Caco-2 (cell line): ENCODE data around the gene ACAN. TPM values are rescaled to one million over a fixed set of nuclear protein-coding genes. Genes with fewer than 3 reads are reported as not detected.

Source experiments
- BruUV-seq: library from RNA; stranded (reverse); fragments of 400-500 nt; replicated peaks from 2 replicates; lab custom pipeline; 2021; lab: Mats Ljungman, UMichigan
- CTCF ChIA-PET: fragments of 300-600 bp; sonication (Branson Sonifier 250); formaldehyde crosslinking; loops from one replicate; lab custom pipeline; 2022; ENCODE audit warnings: antibody characterized with exemption; lab: Charles Lee
- POLR2A ChIA-PET: fragments of 300-600 bp; sonication (Branson Sonifier 250); formaldehyde crosslinking; loops from one replicate; lab custom pipeline; 2022; ENCODE audit warnings: antibody characterized with exemption; lab: Charles Lee
- DNase-seq, 2 experiments: peaks; one replicate each; pipeline versions ENCODE4 v3.0.0 to v3.0.0-alpha.2; 2020 to 2022
- H3K27me3 ChIP-seq: replicated peaks from 2 replicates; pipeline ENCODE4 v1.6.0; 2011; ENCODE audit warnings: low read length; ENCODE audit not compliant: control insufficient read depth, insufficient read depth
- H3K36me3 ChIP-seq: 2 replicates; pipeline ENCODE4 v1.5.1; 2011; ENCODE audit warnings: low read length; ENCODE audit not compliant: control insufficient read depth, insufficient read depth
- H3K4me1 ChIP-seq: fragments of 250-450 bp; sonication (Bioruptor Pico); 2 replicates; pipeline ENCODE4 v1.5.1; 2020; ENCODE audit warnings: mild to moderate bottlenecking
- H3K4me3 ChIP-seq: 2 replicates; pipeline ENCODE4 v1.5.1; 2011; ENCODE audit warnings: low read depth, mild to moderate bottlenecking, control low read depth, low read length
- H3K9me3 ChIP-seq: fragments of 250-450 bp; sonication (Bioruptor Pico); 2 replicates; pipeline ENCODE4 v1.5.1; 2020; ENCODE audit warnings: mild to moderate bottlenecking, moderate library complexity
- H3K27ac Mint-ChIP-seq: one replicate; pipeline ENCODE4 v1.8.0; 2022; ENCODE audit warnings: mixed read lengths; ENCODE audit not compliant: unreplicated experiment
- H3K27me3 Mint-ChIP-seq: one replicate; pipeline ENCODE4 v1.8.0; 2022; ENCODE audit warnings: mixed read lengths; ENCODE audit not compliant: insufficient read depth, unreplicated experiment
- H3K36me3 Mint-ChIP-seq: one replicate; pipeline ENCODE4 v1.8.0; 2022; ENCODE audit warnings: mild to moderate bottlenecking, mixed read lengths; ENCODE audit not compliant: insufficient read depth, unreplicated experiment
- H3K4me1 Mint-ChIP-seq: one replicate; pipeline ENCODE4 v1.8.0; 2022; ENCODE audit warnings: low read depth, mixed read lengths; ENCODE audit not compliant: unreplicated experiment
- H3K4me3 Mint-ChIP-seq: one replicate; pipeline ENCODE4 v1.8.0; 2022; ENCODE audit warnings: mild to moderate bottlenecking, moderate library complexity, mixed read lengths; ENCODE audit not compliant: unreplicated experiment
- H3K9me3 Mint-ChIP-seq: one replicate; pipeline ENCODE4 v1.8.0; 2022; ENCODE audit warnings: mixed read lengths; ENCODE audit not compliant: unreplicated experiment
- CTCF ChIP-seq, 2 experiments: fragments of 200-600 bp in 1 of 2; IDR thresholded peaks; 1 replicate in 1 of 2; 2 replicates in 1 of 2; pipeline versions ENCODE4 v1.5.1 to v1.8.0; 2011 to 2022; ENCODE audit warnings: antibody characterized with exemption in 1 of 2, control low read depth in 1 of 2, inconsistent platforms in 1 of 2, low read depth in 1 of 2, low read length in 1 of 2, mild to moderate bottlenecking in 1 of 2, moderate library complexity in 1 of 2; ENCODE audit not compliant: insufficient read depth in 1 of 2, severe bottlenecking in 1 of 2, unreplicated experiment in 1 of 2
- intact Hi-C: fragments of 100-400 bp; cut with micrococcal nuclease; formaldehyde crosslinking; loops from one replicate; pipeline ENCODE4 v1.10.0; 2022; ENCODE audit not compliant: unreplicated experiment
- total RNA-seq: library from RNA; stranded (reverse); gene quantifications from 2 replicates; pipeline ENCODE4 v1.2.3, GENCODE V29; 2022

The ACAN gene
- total RNA-seq, 1 experiment from 2014 or later: not detected

- CTCF ChIA-PET: no interaction called here
These were observed 57.0 kb downstream of the ACAN start for GRCh38 chr15:88860212-88860611.

GRCh38 chr15:88863412-88863811 lies 60.2 kb downstream of the ACAN start:
- no peak overlapping the region for H3K4me3 Mint-ChIP-seq
- no peak for TF ChIP-seq CTCF (IDR thresholded peaks at IDR 0.05; ENCODE audit: insufficient read depth in 1 of 2, low read depth in 1 of 2, low read length in 1 of 2, severe bottlenecking in 1 of 2, unreplicated experiment in 1 of 2)
- H3K36me3 Mint-ChIP-seq: no peaks in the 10 kb centered on the region
- ChIA-PET CTCF (no interaction called here), POLR2A (no interaction called here)
- H3K27me3 Mint-ChIP-seq: peaks cover 5% of the 10 kb centered on the region
- BruUV-seq: no TSS peak
- Histone ChIP-seq H3K36me3 (no peaks in the 10 kb centered on the region), H3K9me3 (no peaks in the 10 kb centered on the region), H3K4me3 (no peak overlapping the region), H3K4me1 (no peaks in the 10 kb centered on the region), H3K27me3 (no peaks in the 10 kb centered on the region)
- no peak for DNase-seq
- H3K4me1 Mint-ChIP-seq: no peaks in the 10 kb centered on the region
- H3K27ac Mint-ChIP-seq: no peak overlapping the region
- H3K9me3 Mint-ChIP-seq: no peaks in the 10 kb centered on the region
- intact Hi-C loops: no loop called here

More at GRCh38 chr15:88860212-88860611, 57.0 kb downstream of the ACAN start:
- TF ChIP-seq CTCF (IDR thresholded peaks at IDR 0.05; ENCODE audit: insufficient read depth in 1 of 2, low read depth in 1 of 2, low read length in 1 of 2, severe bottlenecking in 1 of 2, unreplicated experiment in 1 of 2): no peak
- Histone ChIP-seq H3K9me3 (no peaks in the 10 kb centered on the region), H3K4me3 (no peak overlapping the region), H3K36me3 (no peaks in the 10 kb centered on the region), H3K27me3 (no peaks in the 10 kb centered on the region), H3K4me1 (no peaks in the 10 kb centered on the region)
- no peaks in the 10 kb centered on the region for H3K36me3 Mint-ChIP-seq
- no peaks in the 10 kb centered on the region for H3K27me3 Mint-ChIP-seq
- intact Hi-C loops: no loop called here
- BruUV-seq: no TSS peak
- no peaks in the 10 kb centered on the region for H3K4me1 Mint-ChIP-seq
- no peak overlapping the region for H3K4me3 Mint-ChIP-seq
- DNase-seq: no peak
- H3K27ac Mint-ChIP-seq: no peak overlapping the region
- POLR2A ChIA-PET: no interaction called here
- H3K9me3 Mint-ChIP-seq: no peaks in the 10 kb centered on the region

GRCh38 chr15:88864861-88865497 lies 61.7 kb downstream of the ACAN start:
- intact Hi-C loops: no loop called here
- no peaks in the 10 kb centered on the region for H3K4me1 ChIP-seq
- no peaks in the 10 kb centered on the region for H3K27me3 ChIP-seq
- no peak overlapping the region for H3K4me3 ChIP-seq
- DNase-seq: no peak
- TF ChIP-seq CTCF (IDR thresholded peaks at IDR 0.05; ENCODE audit: insufficient read depth in 1 of 2, low read depth in 1 of 2, low read length in 1 of 2, severe bottlenecking in 1 of 2, unreplicated experiment in 1 of 2): no peak
- ChIA-PET CTCF (no interaction called here), POLR2A (no interaction called here)
- H3K27me3 Mint-ChIP-seq: peaks cover 5% of the 10 kb centered on the region
- BruUV-seq: no TSS peak
- no peak overlapping the region for H3K4me3 Mint-ChIP-seq
- H3K9me3 Mint-ChIP-seq: no peaks in the 10 kb centered on the region
- no peaks in the 10 kb centered on the region for H3K36me3 Mint-ChIP-seq
- H3K9me3 ChIP-seq: no peaks in the 10 kb centered on the region
- H3K27ac Mint-ChIP-seq: no peak overlapping the region
- H3K36me3 ChIP-seq: no peaks in the 10 kb centered on the region
- no peaks in the 10 kb centered on the region for H3K4me1 Mint-ChIP-seq
